ENCODE measurements around the gene DLG4.
"Not testable (repeated sequence)": the region's sequence is repeated elsewhere in the genome, so short reads cannot be mapped to it uniquely, and the experiment has no call there.

Gene DLG4

DNA sequence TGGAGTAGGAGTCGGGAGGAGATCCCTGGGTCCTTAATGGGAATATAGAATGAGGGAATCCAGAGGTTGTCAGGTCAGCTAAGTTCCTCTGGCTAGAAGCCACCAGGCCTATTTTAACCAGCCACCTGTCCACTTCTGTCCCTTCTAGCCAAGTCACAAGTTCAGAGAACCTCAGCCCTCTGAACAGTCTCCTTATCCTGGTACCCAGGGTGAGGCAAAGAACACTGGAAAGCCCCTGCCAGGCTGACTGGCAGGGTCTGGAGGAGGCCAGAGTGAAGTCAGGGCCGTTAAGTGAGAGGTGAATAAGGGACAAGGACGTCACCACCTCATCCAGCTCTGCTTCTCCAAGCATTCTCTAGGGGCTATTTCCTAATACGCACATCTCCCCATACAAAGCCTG is 29.2 kb upstream of the DLG4 start:
- no peak for DNase-seq

- DNase-seq: no peak
Measured at GRCh38 chr17:7246779-7247178, 27.1 kb upstream of the DLG4 start.

DNA sequence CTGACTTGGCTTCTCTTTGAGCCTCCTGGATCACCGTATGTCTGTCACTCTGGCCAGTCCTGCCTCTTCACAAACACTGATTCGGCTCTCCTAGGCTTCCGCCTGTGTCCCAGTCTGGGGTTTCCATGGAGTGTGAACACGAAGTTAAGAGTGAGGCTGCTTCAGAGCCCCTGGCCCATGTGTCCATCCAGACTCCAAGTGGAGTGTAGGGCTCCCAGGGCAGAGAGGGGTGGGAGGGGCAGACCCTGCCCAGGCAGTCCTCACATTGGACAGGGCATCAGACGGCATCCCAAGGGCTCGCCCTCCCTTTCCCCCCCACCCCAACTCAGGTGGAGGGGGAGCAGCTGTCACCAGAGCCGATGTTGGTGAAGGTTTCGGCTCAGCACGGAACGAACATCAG is 24.2 kb upstream of the DLG4 start:
- DNase-seq: not testable (repeated sequence)

GRCh38 chr17:7243453-7243729 is 23.8 kb upstream of the DLG4 start:
- DNase-seq: no peak

GRCh38 chr17:7242717-7243452 is 23.2 kb upstream of the DLG4 start:
- peak; percentile 92 for DNase-seq

DNA sequence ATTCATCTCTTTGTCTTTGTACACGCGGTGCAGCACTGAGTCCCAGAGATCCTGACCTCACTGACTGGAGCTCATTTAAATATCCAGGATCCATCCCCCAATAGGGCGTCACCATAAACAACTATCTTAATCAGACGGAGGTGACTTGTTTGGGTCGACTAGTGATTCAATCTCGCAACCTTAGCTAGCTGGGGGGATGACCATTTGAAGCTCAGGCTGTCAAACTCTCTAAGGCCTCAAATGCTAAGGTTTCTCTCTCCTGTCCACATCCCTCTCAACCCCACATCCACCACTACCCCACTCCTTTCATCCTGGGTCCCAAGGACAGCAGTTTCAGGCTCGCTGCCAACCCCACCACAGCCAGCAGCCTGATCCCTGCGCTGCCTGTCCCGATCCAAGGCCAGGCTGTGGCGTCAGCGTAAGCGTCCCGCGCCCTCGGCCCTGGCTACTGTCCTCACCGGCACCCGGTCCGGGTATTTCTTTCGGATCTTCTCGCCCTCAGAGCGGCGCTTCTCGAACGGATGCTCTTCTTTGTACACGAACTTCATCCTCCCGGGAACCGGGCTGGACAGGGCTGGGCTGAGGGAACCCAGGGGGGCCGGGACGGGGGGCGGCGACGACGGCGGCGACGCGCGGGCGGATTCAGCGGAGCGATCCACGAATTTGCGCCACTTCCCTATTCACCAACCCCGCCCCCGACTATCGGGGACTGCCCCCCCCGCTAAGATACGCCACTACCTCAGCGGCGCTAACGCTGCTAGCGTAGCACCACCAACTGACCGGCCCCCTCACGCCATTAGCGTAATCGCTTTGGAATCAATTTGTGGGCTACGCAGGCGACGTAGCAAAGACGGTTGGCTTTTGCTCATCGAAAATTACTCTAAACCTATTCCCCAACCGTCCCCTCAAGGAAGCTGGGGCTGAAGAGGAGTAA is 22.4 kb upstream of the DLG4 start, which contains the start of gene GABARAP:
Gene GABARAP, minus strand, starts transcription at position 667 of the 934 bp plus-strand sequence. Its CDS starts 119 bp downstream, at position 548.
- DNase-seq: peak; percentile 89

GRCh38 chr17:7241090-7241733 is 21.6 kb upstream of the DLG4 start:
- no peak for DNase-seq

- no peak for DNase-seq
Measured at GRCh38 chr17:7240375-7240774, 20.7 kb upstream of the DLG4 start.

DNA sequence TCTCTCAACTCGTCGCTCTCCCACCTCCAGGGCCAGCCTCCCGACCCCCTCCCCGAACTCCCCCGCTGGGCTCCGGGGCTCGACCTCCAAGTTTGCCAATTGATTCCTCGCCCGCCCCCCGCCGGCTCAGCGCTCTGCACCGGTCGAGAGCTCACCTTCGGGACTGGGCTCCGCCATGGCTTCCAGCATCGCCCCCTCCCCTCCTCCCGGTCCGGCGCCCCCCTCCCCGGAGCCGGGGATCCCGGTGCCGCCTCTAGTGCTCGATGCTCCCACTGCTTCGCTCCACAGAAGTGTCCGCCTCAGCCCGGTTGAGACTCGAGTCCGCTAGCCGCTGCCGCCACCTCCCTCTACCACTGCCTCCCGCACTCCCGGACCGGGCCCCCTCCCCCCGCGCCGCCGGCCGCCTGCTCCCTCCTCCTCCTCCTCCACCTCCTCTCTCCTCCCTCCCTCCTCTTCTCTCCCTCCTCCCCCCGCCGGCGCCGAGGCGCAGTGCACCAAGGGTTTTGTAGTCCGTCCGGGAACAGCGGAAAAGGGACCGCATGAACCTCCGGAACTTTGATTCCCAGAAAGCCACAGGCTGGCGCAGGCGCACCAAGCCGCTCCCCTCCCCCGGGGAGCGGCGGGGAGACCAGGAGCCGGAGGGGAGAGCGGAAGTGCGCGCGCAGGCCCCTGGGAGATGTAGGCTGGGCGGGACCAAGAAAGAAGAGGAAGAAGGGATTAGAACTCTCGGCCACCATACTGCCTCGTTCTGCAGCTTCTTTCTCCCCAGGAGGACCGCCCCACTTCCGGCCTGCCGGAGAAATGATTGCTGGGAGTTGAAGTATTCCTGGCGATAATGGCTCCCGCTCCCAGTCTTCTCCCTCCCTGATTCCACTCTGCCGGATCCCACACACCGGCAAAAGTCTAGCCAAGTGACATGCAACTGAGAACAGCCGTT is 19.7 kb upstream of the DLG4 start, which contains the start of gene PHF23:
Gene PHF23, minus strand, starts transcription at position 367 of the 937 bp plus-strand sequence. Its CDS starts 178 bp downstream, at position 189.
- peak; percentile 97 for DNase-seq

GRCh38 chr17:7238420-7239090 is 18.9 kb upstream of the DLG4 start:
- no peak for DNase-seq

- DNase-seq: peak; percentile 78
Measured at GRCh38 chr17:7237761-7238419, 18.3 kb upstream of the DLG4 start.

GRCh38 chr17:7237266-7237760 is 17.7 kb upstream of the DLG4 start:
- DNase-seq: no peak

DNA sequence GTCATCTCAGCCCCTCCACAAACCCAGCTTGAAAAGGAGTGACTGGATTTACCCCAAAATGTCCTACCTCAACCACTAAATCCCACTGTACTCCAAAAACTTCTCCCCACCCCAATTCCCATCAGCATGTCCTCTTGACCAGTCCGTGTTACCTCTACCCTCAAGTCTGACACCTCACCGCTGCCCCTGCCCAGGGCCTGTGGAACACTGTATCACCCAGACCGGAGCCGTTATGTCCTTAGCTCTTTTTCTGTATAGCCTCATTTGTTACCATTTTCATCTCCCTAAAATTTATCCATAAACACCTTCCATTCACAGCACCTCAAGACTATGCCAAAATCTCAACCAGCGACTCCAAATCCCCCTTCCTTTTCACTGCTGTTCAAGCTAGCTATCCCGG is 17.2 kb upstream of the DLG4 start:
- no peak for DNase-seq

DNA sequence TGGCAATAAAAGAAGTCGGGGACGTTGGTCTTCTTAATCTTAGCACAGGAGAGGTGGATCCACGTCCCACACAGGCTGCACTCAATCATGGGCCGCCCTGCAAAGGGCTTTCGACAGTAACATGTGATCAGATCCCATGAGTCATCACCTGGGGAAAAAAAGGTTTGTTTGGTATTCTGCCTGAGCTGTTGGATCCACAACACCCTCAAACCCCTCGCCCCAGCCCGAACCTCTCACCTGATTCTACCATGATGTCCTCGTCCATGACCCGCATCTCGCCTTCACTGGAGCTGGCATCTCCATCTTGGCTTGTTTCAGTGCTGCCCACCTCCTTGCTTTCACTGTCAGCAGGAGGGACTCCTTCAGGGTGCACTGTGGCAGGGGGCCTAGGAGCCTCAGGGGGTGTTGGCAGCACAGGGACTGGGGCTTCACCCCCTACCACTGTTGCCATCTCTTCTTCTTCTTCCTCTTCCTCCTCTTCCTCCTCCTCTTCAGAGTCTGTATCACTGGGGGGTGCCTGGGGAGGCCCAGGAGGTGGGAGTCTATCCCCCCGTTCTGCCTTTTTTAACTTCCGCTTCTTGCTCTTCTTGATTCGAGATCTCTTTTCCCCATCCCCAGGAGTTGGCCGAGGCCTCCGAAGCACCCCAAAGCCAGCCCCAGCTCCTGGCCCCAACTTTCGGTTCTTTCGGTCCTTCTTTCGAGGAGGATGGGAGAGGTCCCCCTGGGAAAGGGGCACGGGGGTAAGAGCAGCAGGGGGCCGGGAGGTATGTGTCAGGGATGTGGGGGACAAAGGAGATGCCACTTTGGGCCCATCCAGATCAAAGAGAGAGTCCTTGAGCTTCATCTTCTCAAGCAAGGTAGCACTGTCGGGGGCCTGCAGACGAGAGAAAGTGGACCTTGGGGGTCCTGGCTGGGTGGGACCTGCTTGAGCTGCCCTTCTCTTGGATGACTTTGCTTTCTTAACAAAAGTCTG is 16.3 kb upstream of the DLG4 start:
- no peak for DNase-seq

GRCh38 chr17:7234083-7234951 is 14.7 kb upstream of the DLG4 start, which contains the start of gene DVL2:
TSS of gene DVL2 (minus strand) at chr17:7234517. CDS start at chr17:7234262, 255 bp downstream.
- peak; percentile 91 for DNase-seq

DNA sequence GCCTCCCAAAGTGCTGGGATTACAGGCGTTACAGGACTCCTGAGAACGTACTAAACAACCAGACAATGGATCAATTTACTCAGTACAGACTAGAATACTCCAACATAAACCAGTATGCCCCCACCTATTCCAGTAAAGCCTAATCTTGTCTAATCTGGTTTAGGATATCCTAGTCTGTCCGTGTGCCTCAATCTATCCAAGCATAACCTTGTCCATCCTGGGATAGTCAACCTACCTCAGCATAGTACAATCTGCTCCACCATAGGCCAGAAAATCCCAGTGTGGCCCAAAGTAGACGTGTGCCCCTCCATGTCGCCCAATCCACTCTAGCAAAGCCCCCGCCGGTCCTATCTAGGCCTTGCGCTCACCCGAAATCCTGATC is 14.1 kb upstream of the DLG4 start:
- no peak for DNase-seq

DNA sequence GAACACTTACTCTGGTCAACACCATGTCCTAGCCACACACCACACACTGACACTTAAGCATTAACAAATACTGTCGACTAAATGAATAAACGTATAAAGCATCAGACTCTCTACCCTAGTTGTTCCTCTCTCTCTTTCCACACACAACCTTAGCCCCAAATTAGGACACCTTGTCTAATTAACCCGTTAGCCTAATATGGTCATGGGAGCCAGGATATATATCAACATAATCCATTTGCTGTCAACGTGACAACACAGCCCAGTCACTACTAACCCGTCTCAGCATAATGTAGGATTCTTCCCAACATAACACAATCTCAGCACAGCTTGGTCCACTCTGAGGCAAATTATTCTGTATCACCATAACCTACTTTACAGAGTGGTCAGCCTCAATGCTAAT is 12.5 kb upstream of the DLG4 start:
- DNase-seq: no peak

DNA sequence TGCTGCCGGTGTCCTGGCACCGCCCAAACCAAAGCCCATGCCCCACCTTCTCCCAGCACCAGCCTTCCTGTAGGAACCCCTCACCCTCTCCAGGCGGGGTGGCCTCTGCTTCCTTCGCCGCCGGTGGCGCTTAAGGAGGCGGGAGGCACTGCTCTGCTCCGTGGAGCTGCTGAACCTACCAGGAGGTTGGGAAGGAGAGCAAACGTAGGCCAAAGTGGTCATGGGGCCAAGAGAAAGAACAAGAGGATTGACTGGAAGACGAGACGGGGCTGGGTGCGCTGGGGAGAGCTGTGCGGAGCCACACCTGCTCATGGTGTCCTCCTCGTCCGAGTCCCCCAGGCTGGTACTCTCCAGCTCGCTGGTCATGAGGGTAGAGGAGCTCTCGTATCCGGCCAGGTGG is 9.9 kb upstream of the DLG4 start:
- no peak for DNase-seq

DNA sequence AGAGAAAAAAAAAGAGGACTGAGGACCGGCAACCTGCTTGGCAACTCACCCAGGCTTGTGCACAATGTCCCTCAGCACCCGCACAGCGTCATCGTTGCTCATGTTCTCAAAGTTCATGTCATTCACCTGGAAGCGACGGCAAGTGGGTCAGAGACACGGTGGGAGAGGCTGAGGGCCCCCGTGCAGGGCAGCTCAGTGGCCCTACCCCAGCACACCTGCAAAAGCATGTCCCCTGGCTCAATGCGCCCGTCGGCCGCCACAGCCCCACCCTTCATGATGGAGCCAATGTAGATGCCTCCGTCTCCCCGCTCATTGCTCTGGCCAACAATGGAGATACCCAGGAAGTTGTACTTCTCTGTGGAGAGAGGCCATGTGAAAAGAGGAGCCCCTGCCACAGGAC is 9.3 kb upstream of the DLG4 start:
- no peak for DNase-seq

All from RPMI8226 (cell line).